Mammary epithelial cell (primary cell): Measurements from ENCODE around the gene TCP1.

Experiments used
- CTCF ChIP-seq, 2 donors: IDR thresholded peaks in 1 of 2; conservative IDR thresholded peaks in 1 of 2; 2 replicates each; pipeline ENCODE4 v1.5.1; 2011 to 2012; ENCODE audit warnings: inconsistent platforms in 2 of 2, low read length in 2 of 2, mild to moderate bottlenecking in 2 of 2, control low read depth in 1 of 2, low read depth in 1 of 2; ENCODE audit not compliant: insufficient read depth in 1 of 2; ENCODE audit errors: extremely low read depth in 1 of 2
- EZH2 ChIP-seq: IDR thresholded peaks from 2 replicates; pipeline ENCODE4 v1.6.1; 2012; ENCODE audit warnings: low read length, inconsistent platforms, borderline replicate concordance

GRCh38 chr6:159730332-159730676, 59.1 kb downstream of the TCP1 start:
- no peak for TF ChIP-seq CTCF (conservative IDR thresholded peaks at IDR 0.05 in 1 of 2, IDR thresholded peaks at IDR 0.05 in 1 of 2; ENCODE audit: extremely low read depth in 1 of 2, insufficient read depth in 1 of 2, low read depth in 1 of 2, low read length in 2 of 2)
- no peak for TF ChIP-seq EZH2
